Ecto neural progenitor cell (in vitro differentiated cells): ENCODE data around the gene SLC5A3.
A peak's percentile ranks its signal among the peaks of the same experiment; 100 is the strongest.

Experiments
- DNase-seq: peaks from one replicate; pipeline ENCODE4 v3.0.0-alpha.2; 2018; ENCODE audit warnings: low spot score

Gene SLC5A3

GRCh38 chr21:34071683-34072082 is 1.7 kb upstream of the SLC5A3 start:
- no peak for DNase-seq

- DNase-seq, result no peak
Observed at GRCh38 chr21:34072145-34073031, 990 bp upstream of the SLC5A3 start.

GRCh38 chr21:34073749-34074282 is 438 bp downstream of the SLC5A3 start:
- DNase-seq, result peak; percentile 60

GRCh38 chr21:34074283-34075090 is 1.1 kb downstream of the SLC5A3 start:
- DNase-seq, result peak; percentile 56

- no peak for DNase-seq
Observed at GRCh38 chr21:34075091-34075425, 1.7 kb downstream of the SLC5A3 start.

- no peak for DNase-seq
Observed at GRCh38 chr21:34075760-34076660, 2.6 kb downstream of the SLC5A3 start.

GRCh38 chr21:34076835-34077234 is 3.5 kb downstream of the SLC5A3 start:
- no peak for DNase-seq

- DNase-seq, result no peak
Observed at GRCh38 chr21:34077888-34078287, 4.5 kb downstream of the SLC5A3 start.

GRCh38 chr21:34078915-34079314 is 5.5 kb downstream of the SLC5A3 start:
- no peak for DNase-seq

- no peak for DNase-seq
Observed at GRCh38 chr21:34080710-34081109, 7.3 kb downstream of the SLC5A3 start.

- no peak for DNase-seq
Observed at GRCh38 chr21:34082769-34083168, 9.4 kb downstream of the SLC5A3 start.

- DNase-seq, result no peak
Observed at GRCh38 chr21:34083357-34083756, 10.0 kb downstream of the SLC5A3 start.

- no peak for DNase-seq
Observed at GRCh38 chr21:34085129-34085528, 11.8 kb downstream of the SLC5A3 start.

GRCh38 chr21:34086887-34087306 is 13.5 kb downstream of the SLC5A3 start:
- DNase-seq, result no peak

- no peak for DNase-seq
Observed at GRCh38 chr21:34088752-34089151, 15.4 kb downstream of the SLC5A3 start.

GRCh38 chr21:34091032-34091431 is 17.7 kb downstream of the SLC5A3 start:
- no peak for DNase-seq

GRCh38 chr21:34091607-34092006 is 18.2 kb downstream of the SLC5A3 start:
- DNase-seq, result no peak

GRCh38 chr21:34092262-34092921 is 19.0 kb downstream of the SLC5A3 start:
- no peak for DNase-seq

GRCh38 chr21:34093083-34093482 is 19.7 kb downstream of the SLC5A3 start:
- DNase-seq, result no peak

- DNase-seq, result no peak
Observed at GRCh38 chr21:34094949-34095348, 21.6 kb downstream of the SLC5A3 start.

- DNase-seq, result no peak
Observed at GRCh38 chr21:34097442-34097841, 24.1 kb downstream of the SLC5A3 start.
